ENCODE results near the gene SKAP1.

DNA sequence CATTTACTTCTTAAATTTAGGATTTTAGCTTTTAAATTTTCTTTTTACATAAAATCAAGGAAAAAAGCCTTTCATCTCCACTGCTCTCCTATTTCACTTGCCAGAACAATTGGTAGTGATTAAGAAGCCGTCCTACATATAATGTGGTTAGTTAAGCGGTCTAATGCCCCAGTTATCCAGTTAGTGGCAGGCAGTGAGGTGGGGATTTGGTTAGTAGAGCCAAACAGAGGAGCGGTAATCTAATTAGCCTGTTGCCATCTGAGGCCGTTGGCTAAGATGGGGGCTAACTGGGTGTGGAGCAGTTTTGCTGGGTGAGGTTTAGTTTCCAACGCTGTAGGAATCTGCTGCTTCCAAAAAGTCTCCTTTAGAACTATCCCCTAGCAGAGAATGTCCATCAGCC, 300.0 kb downstream of the SKAP1 start:
- TF ChIP-seq NCOA1 (CRISPR knock-in tag; IDR thresholded peaks at IDR 0.05): no peak
- TF ChIP-seq BRD4 (CRISPR knock-in tag; IDR thresholded peaks at IDR 0.05): no peak
- no peak for TF ChIP-seq MXI1 (IDR thresholded peaks at IDR 0.05; ENCODE audit: borderline replicate concordance, low read depth, low read length)

Measured in HepG2 (cell line).